Astrocyte of the hippocampus (primary cell): Measurements from ENCODE around the gene C1orf105.

Source experiments
- DNase-seq: peaks from one replicate; pipeline ENCODE4 v3.0.0; 2011; ENCODE audit warnings: low read depth, low spot score

C1orf105 gene

GRCh38 chr1:172395576-172395975 lies 24.9 kb upstream of the C1orf105 start:
- no peak for DNase-seq

- peak; percentile 59 for DNase-seq
Measured at GRCh38 chr1:172397221-172397620, 23.3 kb upstream of the C1orf105 start.

- DNase-seq, result no peak
Measured at GRCh38 chr1:172397633-172398032, 22.9 kb upstream of the C1orf105 start.

- DNase-seq, result peak; percentile 55
Measured at GRCh38 chr1:172398193-172398592, 22.3 kb upstream of the C1orf105 start.

- peak; percentile 94 for DNase-seq
Measured at GRCh38 chr1:172398970-172399755, 21.3 kb upstream of the C1orf105 start.

- peak; percentile 31 for DNase-seq
Measured at GRCh38 chr1:172399756-172400721, 20.4 kb upstream of the C1orf105 start.

- DNase-seq, result peak; percentile 9
Measured at GRCh38 chr1:172400722-172401105, 19.8 kb upstream of the C1orf105 start.

GRCh38 chr1:172401477-172401876 lies 19.0 kb upstream of the C1orf105 start:
- no peak for DNase-seq

GRCh38 chr1:172401892-172402291 lies 18.6 kb upstream of the C1orf105 start:
- DNase-seq, result no peak

- peak; percentile 17 for DNase-seq
Measured at GRCh38 chr1:172402878-172403569, 17.5 kb upstream of the C1orf105 start.

- DNase-seq, result no peak
Measured at GRCh38 chr1:172404121-172404520, 16.4 kb upstream of the C1orf105 start.

GRCh38 chr1:172405912-172406311 lies 14.6 kb upstream of the C1orf105 start:
- DNase-seq, result no peak

- DNase-seq, result no peak
Measured at GRCh38 chr1:172406968-172407367, 13.5 kb upstream of the C1orf105 start.

- DNase-seq, result no peak
Measured at GRCh38 chr1:172408958-172409357, 11.5 kb upstream of the C1orf105 start.

GRCh38 chr1:172410027-172410426 lies 10.5 kb upstream of the C1orf105 start:
- DNase-seq, result no peak

- DNase-seq, result no peak
Measured at GRCh38 chr1:172411791-172412338, 8.6 kb upstream of the C1orf105 start.

- no peak for DNase-seq
Measured at GRCh38 chr1:172414331-172414730, 6.2 kb upstream of the C1orf105 start.

- no peak for DNase-seq
Measured at GRCh38 chr1:172416496-172417035, 3.9 kb upstream of the C1orf105 start.

- peak; percentile 26 for DNase-seq
Measured at GRCh38 chr1:172417557-172417956, 2.9 kb upstream of the C1orf105 start.

GRCh38 chr1:172421974-172422604 lies 1.6 kb downstream of the C1orf105 start:
- DNase-seq, result no peak

- no peak for DNase-seq
Measured at GRCh38 chr1:172423336-172423735, 2.9 kb downstream of the C1orf105 start.
